K562 (cell line): Measurements from ENCODE around the gene FASTK. TPM values are rescaled to one million over a fixed set of nuclear protein-coding genes. Genes with fewer than 3 reads are reported as not detected.

ENCODE experiments used
- ARID2 ChIP-seq: fragments of 450-650 bp; IDR thresholded peaks from 2 replicates; pipeline ENCODE4 v1.6.1; 2017; ENCODE audit warnings: antibody characterized with exemption, mild to moderate bottlenecking
- FOXP1 ChIP-seq: sonication (generic); formaldehyde crosslinking; IDR thresholded peaks from 2 replicates; pipeline ENCODE4 v1.8.0; 2022; ENCODE audit warnings: mild to moderate bottlenecking, missing genetic modification reagents
- HEY1 ChIP-seq: fragments of 250-450 bp; sonication (Bioruptor Pico); IDR thresholded peaks from 2 replicates; pipeline ENCODE4 v1.5.0; 2020; ENCODE audit warnings: mild to moderate bottlenecking, moderate library complexity, borderline replicate concordance
- MBD1 ChIP-seq: fragments of 250-450 bp; sonication (Bioruptor Pico); IDR thresholded peaks from 2 replicates; pipeline ENCODE4 v1.8.0; 2022; ENCODE audit warnings: inconsistent platforms
- NEUROD1 ChIP-seq: fragments of 150-350 bp; IDR thresholded peaks from 2 replicates; pipeline ENCODE4 v1.6.1; 2014; ENCODE audit warnings: borderline replicate concordance, low read length, low read depth; ENCODE audit not compliant: partially characterized antibody
- NFATC3 ChIP-seq: fragments of 450-650 bp; IDR thresholded peaks from 2 replicates; pipeline ENCODE4 v1.6.1; 2017; ENCODE audit warnings: mild to moderate bottlenecking
- NR3C1 ChIP-seq: sonication (generic); formaldehyde crosslinking; IDR thresholded peaks from 2 replicates; pipeline ENCODE4 v1.8.1; 2022; ENCODE audit warnings: missing genetic modification reagents
- RBBP5 ChIP-seq: fragments of 200-600 bp; sonication (generic); IDR thresholded peaks from 2 replicates; pipeline ENCODE4 v1.6.1; 2012; ENCODE audit warnings: borderline replicate concordance, mild to moderate bottlenecking, low read length, control low read depth, inconsistent platforms; ENCODE audit not compliant: insufficient read depth, poor library complexity, severe bottlenecking
- RFX1 ChIP-seq: fragments of 450-650 bp; IDR thresholded peaks from 2 replicates; pipeline ENCODE4 v1.6.1; 2016; ENCODE audit warnings: mild to moderate bottlenecking, moderate library complexity
- RNF219 ChIP-seq: fragments of 250-450 bp; sonication (Bioruptor Pico); IDR thresholded peaks from 2 replicates; pipeline ENCODE4 v1.5.0; 2022; ENCODE audit warnings: mild to moderate bottlenecking
- SNAPC5 ChIP-seq: fragments of 250-450 bp; sonication (Bioruptor Pico); IDR thresholded peaks from 2 replicates; pipeline ENCODE4 v1.8.0; 2021; ENCODE audit warnings: moderate library complexity, mild to moderate bottlenecking, inconsistent platforms
- STAG1 ChIP-seq: sonication (generic); formaldehyde crosslinking; IDR thresholded peaks from 2 replicates; pipeline ENCODE4 v1.5.0; 2020; ENCODE audit warnings: missing genetic modification reagents, borderline replicate concordance
- TCF7 ChIP-seq: sonication (generic); IDR thresholded peaks from 2 replicates; pipeline ENCODE4 v1.6.1; 2016; ENCODE audit warnings: antibody characterized with exemption, borderline replicate concordance
- TEAD2 ChIP-seq: fragments of 450-650 bp; IDR thresholded peaks from 2 replicates; pipeline ENCODE4 v1.6.1; 2016; ENCODE audit warnings: missing genetic modification characterization, control low read depth, missing compliant biosample characterization
- TRIM28 ChIP-seq: fragments of 450-650 bp; IDR thresholded peaks from 2 replicates; pipeline ENCODE4 v1.6.1; 2017
- TSC22D4 ChIP-seq: fragments of 450-650 bp; IDR thresholded peaks from 2 replicates; pipeline ENCODE4 v1.6.1; 2016; ENCODE audit warnings: missing genetic modification characterization, missing biosample characterization, control low read depth
- VEZF1 ChIP-seq: fragments of 200-800 bp; sonication (Bioruptor generic); IDR thresholded peaks from 2 replicates; pipeline ENCODE4 v1.6.1; 2017; ENCODE audit warnings: missing genetic modification characterization, missing compliant biosample characterization
- ZKSCAN8 ChIP-seq: fragments of 200-800 bp; sonication (Bioruptor generic); IDR thresholded peaks from 2 replicates; pipeline ENCODE4 v1.6.1; 2016; ENCODE audit warnings: missing genetic modification characterization, missing compliant biosample characterization
- ZNF280A ChIP-seq: fragments of 450-650 bp; IDR thresholded peaks from 2 replicates; pipeline ENCODE4 v1.6.1; 2018; ENCODE audit warnings: mild to moderate bottlenecking, low read depth; ENCODE audit not compliant: partially characterized antibody
- polyA plus RNA-seq, 8 experiments: library from polyadenylated mRNA; depleted of rRNA in 4 of 8; stranded (reverse) in 5 of 8; unstranded in 3 of 8; fragments of >200 nt; fragmentation: Nextera tagmentation in 2 of 8; fragmentation: Illumina TruSeq in 1 of 8; extraction: Ambion mirVana in 2 of 8; extraction: Trizol in 1 of 8; gene quantifications; 2 replicates each; pipeline versions ENCODE4 v1.2.1 to v1.2.3, GENCODE V29; 2011 to 2014; ENCODE audit warnings: inconsistent platforms in 1 of 8, missing spikeins in 1 of 8
- total RNA-seq, 7 experiments: library from RNA; depleted of rRNA in 6 of 7; stranded (reverse); fragments of >200 nt in 6 of 7; fragmentation: Illumina TruSeq in 2 of 7; extraction: Trizol in 2 of 7; gene quantifications; 2 replicates each; pipeline versions ENCODE4 v1.2.1 to v1.2.3, GENCODE V29; 2011 to 2021; ENCODE audit warnings: low replicate concordance in 1 of 7
- TF ChIP-seq, protein P1 (sequence below): IDR thresholded peaks from 2 replicates; pipeline ENCODE4 v1.6.1; 2011; ENCODE audit not compliant: insufficient read length; ENCODE audit errors: extremely low read depth

Gene FASTK
- total and polyA plus RNA-seq, 9 of the 15 experiments (the other 6 are each of a cell fraction or from before 2014, with no cell fraction given) = 0.51 to 150 (median 48.2) TPM

GRCh38 chr7:151060416-151061212 lies 20.0 kb downstream of the FASTK start (continued):
- TF ChIP-seq FOXP1 (CRISPR knock-in tag) = no peak
- TF ChIP-seq VEZF1 (CRISPR knock-in tag) = no peak
- no peak for TF ChIP-seq ARID2
- no peak for TF ChIP-seq SNAPC5 (CRISPR knock-in tag)
- TF ChIP-seq ZKSCAN8 (CRISPR knock-in tag) = no peak
- TF ChIP-seq ZNF280A = no peak
- TF ChIP-seq, protein P1, sequence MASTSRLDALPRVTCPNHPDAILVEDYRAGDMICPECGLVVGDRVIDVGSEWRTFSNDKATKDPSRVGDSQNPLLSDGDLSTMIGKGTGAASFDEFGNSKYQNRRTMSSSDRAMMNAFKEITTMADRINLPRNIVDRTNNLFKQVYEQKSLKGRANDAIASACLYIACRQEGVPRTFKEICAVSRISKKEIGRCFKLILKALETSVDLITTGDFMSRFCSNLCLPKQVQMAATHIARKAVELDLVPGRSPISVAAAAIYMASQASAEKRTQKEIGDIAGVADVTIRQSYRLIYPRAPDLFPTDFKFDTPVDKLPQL = no peak
- no peak for TF ChIP-seq MBD1
- TF ChIP-seq RNF219 (CRISPR knock-in tag) = no peak
- no peak for TF ChIP-seq TCF7
- no peak for TF ChIP-seq HEY1 (CRISPR knock-in tag)
- no peak for TF ChIP-seq NR3C1 (CRISPR knock-in tag)
- TF ChIP-seq NFATC3 = no peak
- TF ChIP-seq RFX1 = no peak
- TF ChIP-seq STAG1 = no peak
- no peak for TF ChIP-seq NEUROD1
- no peak for TF ChIP-seq TSC22D4 (tag)
- peak; percentile 49 for TF ChIP-seq RBBP5
- TF ChIP-seq TRIM28 = no peak
- TF ChIP-seq TEAD2 = no peak
